GM19438 (cell line): Measurements from ENCODE around the gene SPPL3.
"Not testable (repeated sequence)": the region's sequence is repeated elsewhere in the genome, so short reads cannot be mapped to it uniquely, and the experiment has no call there.

Experiments used
- ATAC-seq: cut with Tn5 transposase; IDR thresholded peaks from one replicate; pipeline ENCODE4 v1.9.1; 2021; ENCODE audit warnings: low read depth; ENCODE audit not compliant: unreplicated experiment

The SPPL3 gene

DNA sequence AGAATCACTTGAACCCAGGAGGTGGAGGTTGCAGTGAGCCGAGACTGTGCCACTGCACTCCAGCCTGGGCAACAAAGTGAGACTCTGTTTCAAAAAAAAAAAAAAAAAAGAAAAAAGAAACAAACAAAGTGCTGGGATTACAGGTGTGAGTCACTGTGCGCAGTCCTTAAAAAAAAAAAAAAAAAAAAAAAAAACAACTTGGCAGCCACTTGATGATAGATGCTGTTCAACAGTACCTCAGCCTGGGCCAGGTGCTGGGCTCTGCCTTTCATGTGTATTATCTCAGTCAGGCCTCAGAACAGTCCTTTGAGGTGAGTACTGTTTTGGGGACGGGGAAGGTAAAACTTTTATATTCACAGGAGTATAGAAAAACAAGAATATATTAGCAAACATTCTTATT, 169.0 kb downstream of the SPPL3 start:
- ATAC-seq, result no peak

DNA sequence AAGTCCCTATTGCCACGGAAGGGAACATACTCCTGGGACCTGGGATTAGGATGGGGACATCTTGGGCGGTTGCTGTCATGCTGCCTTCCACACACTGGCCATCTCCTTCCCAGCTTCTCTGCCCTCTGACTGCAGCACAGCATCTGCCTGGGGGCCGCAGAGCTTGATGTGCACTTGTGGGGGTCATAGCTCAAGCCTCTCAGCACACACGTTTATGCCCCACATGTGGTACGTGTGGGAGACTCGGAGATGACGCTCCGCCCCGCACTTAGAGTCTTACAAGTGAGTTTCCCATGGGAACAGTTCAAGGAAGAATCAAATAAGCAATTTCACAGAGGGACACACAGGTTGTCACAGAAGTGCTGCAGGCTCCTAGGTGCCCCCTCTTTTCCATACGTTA, 169.9 kb downstream of the SPPL3 start:
- ATAC-seq, result no peak

DNA sequence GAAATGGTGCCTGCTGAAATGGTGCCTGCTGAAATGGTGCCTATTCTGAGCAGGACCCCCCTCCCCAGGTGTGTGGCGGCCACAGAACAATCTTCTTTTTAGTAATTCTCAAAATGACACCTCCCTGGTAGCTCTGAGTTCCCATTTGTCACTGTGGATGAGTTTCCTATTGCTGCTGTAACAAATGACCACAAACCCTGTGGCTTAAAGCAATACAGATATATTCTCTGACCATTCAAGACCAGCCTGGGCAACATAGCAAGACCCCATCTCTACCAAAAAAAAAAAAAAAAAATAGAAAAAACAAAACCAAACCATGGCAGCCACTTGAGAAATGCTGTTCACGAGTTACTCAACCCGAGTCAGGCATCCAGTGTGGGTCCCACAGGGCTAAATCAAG, 170.6 kb downstream of the SPPL3 start:
- ATAC-seq, result no peak

DNA sequence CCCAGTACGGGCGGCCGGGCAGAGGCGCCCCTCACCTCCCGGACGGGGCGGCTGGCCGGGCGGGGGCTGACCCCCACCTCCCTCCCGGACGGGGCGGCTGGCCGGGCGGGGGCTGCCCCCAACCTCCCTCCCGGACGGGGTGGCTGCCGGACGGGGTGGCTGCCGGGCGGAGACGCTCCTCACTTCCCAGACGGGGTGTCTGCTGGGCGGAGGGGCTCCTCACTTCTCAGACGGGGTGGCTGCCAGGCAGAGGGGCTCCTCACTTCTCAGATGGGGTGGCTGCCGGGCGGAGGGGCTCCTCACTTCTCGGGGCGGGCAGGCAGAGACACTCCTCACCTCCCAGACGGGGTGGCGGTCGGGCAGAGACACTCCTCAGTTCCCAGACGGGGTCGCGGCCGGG, 172.0 kb downstream of the SPPL3 start:
- not testable (repeated sequence) for ATAC-seq

DNA sequence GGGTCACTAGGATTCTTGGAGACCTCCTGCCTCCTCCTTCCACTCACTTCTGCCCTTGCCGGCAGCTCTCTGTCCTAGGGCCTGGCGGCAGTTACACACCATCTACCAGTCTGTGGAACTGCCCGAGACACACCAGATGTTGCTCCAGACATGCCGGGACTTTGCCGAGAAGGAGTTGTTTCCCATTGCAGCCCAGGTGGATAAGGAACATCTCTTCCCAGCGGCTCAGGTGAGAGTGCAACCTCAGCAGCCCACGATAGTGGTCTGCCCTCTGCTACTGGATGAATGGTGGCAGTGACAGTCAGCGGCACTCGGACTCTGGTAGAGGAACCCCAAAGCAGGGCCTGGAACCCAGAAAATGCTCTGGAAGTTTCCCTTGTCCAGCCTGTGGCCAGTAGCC, 177.2 kb downstream of the SPPL3 start:
- no peak for ATAC-seq

DNA sequence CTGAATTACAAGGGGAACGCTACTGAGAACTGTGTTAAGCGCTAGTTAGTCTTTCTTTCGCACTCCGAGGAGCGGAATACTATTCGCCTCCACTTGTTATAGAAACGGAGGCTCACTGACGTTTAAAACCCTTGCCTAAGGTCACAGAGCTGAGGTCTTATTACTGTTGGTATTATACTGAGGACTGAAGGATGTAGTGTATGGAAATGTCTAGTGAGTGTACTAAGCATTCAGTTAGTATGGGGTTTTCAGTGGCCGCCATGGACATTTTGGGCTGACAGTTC, 177.7 kb downstream of the SPPL3 start:
- no peak for ATAC-seq

DNA sequence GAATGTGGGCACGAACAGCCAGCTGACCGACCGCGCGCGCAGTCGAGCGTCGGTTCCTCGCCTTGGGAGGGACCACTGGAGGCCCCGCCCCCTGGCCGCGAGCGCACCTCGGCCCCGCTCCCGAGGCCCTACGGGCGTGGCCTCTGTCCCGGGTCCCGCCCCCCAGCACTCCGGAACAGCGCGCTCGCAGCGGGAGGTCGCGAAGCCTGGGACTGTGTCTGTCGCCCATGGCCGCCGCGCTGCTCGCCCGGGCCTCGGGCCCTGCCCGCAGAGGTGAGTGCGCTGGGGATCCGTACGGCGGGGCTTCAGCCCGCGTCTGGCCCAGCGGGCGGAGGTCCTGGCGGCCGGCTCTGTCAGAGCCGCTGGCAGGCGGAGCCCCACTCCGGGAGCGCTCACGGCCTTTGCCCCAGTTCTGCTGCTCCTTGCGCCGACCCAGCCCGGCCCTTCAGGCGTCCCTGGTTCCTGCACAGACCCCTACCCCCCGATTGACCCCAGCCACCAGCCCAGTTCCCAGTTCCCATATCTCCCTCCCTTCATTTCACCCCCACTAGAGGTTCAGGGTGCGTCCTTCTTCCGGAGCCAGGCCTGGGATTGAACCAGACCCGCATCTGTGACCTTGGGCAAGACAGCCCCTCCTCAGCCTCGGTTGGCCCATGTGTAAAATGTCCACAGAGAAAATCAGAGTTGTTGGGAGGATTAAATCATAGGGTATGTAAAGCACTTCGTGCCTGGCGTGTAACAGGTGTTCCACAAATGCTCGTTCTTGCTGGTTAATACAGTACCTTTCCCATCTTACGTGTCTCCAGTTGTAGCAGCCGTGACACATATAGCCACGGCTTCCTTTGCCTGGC, 178.3 kb downstream of the SPPL3 start, which contains the start of gene ACADS:
TSS of gene ACADS (plus strand) at position 168 of the 851 bp plus-strand sequence. CDS start at position 228, 60 bp downstream.
- ATAC-seq, result peak; percentile 95

DNA sequence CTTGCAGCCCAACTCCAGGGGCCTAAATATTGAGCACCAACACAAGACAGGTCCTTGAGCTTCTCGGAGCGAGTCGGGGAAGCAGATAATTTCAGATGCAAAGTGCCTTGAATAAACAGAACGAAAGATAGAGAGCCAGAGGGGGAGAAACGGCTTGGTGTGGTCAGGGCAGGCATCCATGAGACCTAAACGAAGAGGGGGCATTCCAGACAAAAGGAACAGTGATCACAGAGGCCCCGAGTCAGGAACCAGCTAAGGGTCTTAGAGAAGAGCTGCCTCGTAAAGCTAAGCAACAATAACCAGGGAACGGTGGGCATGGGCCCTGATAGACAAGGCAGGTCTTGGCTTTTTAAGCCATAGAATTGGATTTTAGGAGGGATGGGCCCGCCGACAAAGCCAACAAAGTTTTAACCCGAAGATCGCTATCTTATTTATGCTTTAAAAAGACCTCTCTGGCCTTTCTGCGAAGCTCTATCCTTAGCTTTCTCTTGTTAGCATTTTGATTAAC, 179.0 kb downstream of the SPPL3 start:
- ATAC-seq, result no peak

DNA sequence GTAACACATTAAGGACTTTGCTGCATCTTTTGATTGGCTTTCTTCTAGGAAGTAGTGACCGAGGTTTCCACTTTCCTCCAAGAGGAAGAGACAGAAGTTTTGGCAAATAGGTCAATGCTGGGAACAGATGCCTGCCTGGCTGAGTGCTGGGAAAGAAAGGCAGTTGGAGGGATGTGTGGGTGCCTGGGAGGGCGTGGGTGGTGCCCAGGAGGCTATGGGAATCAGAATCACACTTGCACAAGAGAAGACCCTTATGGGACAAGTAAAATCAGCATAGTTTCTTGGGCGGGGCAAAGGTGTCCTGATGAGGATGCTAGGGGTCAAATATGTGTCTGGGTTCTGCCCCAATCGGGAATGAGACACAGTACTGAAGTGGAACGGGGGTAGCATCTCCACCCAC, 179.4 kb downstream of the SPPL3 start:
- no peak for ATAC-seq

DNA sequence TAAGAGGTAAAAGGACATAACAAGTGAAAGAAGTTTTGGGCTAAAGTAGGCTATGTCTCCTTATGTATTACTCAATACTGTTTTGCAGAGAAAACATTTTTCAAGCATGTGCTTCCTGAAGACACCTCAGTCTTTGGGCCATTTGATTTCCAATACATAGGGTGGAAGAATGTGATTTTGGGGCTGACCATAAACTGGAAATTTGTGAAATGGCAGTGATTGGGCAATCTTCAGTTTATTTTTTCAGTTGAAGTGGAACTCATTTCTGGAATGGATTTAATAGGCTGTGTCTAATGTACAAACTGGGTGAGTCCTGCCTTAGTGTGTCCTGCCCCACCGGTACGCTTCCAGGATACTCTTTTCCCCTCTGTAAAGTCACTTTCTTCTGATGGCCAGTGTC, 181.4 kb downstream of the SPPL3 start:
- no peak for ATAC-seq

DNA sequence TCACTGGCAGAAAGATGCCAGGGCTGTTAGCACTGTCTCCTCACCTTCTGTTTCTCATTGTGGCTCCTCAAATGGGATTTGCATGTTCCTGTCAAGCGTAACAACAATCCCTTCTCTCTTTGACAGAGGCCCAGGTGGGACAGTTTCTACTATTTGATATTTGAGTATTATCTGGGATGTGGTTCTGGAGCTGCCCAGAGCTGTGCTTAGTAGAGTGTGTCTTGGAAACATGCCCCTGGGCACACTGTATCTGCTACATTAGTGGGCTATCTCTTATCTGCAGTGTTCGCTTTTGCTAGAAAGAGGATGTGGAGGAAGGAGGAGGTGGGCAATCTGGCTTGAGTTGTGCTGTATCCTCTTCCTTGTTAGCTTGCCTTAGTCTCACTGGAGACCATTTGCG, 182.3 kb downstream of the SPPL3 start:
- no peak for ATAC-seq

DNA sequence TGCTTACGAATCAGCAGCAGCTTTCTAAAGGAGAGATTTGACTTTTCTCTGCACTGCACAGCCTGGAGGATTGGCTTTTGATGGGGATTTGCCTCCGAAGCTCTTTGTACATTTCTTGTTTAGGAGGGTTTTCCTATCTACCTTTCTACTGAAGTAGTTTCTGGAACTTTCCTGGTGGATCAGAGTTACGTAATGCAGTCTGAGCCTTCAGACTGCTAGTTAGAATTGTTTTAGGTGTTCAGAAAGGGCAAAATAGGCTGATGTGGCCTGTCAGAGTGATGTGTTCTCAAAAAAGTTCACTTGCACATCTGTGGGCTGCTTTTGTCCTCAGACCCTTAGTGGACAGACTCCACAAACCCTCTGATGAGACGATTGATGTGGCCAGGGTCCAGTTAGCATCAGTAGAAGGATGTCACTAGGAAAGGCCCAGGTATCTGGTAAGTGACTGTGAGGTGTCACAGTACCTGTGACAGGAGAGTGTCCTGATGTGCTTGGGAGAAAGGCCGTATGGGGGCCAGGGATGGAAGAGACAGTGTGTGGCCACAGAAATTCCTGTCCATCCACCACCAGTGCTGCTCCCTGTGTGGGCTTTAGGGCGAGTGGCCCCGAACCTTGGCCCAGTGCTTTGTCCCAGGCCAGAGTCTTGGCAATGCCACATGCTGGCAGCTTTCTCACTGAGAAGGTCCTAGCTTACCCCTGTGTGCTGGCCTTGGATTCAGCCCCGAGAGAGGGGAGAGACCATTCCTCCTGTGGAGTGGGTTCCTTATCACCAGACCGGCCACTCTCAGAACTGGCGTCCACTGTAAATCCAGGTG, 183.0 kb downstream of the SPPL3 start:
- no peak for ATAC-seq

DNA sequence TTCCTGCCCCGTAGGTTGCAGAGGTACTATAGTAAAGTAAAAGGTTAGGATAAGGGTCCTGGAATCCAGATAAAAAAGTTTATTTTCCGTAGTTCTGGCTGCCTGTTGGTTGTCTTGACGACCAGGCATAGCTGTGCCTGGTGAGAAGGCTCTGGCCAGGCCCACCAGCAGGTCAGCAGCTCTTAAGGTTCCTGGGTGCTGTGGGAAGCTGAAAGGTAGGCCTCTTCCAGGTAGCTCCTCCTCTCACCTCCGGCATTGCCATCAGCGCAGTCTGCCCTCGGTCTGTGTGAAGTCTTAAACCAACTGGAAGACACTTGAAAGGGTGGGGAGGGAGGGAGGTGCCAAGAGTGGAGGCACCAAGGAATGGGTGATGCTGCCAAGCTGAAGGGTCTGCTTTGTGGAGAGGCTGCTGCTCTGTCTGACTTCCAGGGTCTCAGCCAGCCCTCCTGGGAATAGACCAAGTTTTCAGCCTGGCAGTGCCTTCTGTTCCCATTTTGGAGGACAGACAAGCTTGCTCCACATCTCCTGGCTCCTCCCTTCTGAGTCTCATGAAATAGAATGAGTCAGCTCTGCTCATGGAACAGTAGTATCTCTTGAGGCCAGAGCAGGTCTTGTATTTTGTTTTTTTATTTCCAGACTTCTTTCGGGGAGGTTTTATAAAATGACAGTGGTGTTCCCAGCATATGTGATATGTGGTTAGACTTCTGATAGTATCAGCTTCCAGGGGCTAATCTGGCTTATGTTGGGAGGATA, 183.7 kb downstream of the SPPL3 start:
- no peak for ATAC-seq

DNA sequence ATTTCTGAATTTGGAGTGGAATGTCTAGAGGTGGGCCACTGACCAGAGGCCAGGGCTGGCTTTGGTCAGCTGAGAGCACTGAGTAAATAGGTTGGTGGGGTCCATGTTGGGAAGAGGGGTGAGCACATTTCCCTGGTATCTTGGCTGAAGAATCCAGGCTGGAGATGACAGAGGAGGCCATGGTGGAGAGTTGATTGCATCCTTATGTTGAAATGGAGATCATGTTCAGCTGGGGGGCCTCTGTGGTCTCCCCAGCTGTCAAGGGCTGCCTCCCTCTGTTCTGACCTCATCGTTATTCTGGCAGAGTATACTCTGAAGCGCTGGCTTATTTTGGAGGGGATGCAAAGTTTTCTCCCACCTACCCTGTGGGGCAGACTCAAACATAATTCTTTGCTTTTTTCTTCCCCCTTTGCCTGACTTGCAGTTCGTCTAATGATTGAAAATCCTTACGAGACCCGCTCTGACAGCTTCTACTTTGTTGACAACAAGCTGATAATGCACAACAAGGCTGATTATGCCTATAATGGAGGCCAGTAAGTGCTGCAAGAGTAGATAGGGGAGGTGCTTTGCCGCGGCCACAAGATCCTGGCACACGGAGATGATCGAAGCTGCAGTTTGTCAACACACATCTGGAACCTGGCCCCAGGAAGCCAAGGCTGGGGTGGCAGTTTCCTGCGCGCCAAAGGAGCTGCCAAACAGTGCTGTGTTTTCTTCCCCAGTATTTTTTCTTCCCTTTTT, 184.5 kb downstream of the SPPL3 start:
- no peak for ATAC-seq

DNA sequence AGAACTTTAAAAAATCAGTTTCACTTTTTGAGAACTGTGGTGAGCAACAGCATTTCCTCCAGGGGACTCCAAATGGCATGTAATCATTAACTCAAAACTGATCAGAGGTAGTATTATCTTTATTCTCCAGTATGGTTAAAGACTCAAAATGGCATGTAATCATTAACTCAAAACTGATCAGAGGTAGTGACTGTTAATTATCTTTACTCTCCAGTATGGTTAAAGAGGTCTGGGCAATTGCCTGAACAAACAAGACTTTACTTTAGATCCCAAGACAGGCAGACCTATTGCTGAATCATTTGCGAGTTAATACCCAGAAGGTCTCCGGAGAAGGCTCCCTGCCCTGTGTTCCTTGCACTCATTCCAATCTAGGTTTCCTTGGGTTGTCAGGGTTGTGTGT, 185.1 kb downstream of the SPPL3 start:
- no peak for ATAC-seq

DNA sequence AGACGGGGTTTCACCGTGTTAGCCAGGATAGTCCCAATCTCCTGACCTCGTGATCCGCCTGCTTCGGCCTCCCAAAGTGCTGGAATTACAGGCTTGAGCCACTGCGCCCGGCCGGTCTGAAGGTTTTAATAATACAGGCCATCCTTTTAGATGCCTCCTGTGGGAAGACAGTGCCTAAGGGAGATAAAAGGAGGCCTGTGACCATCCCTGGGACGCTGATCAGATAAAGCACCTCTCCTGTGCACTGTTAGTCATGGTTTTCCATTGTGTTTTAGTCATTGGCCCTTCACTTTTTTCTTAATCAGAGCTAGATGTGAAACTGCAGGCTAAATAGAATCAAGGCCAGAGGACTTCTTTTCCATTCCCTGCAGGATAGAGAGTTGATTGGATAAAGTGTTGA, 186.1 kb downstream of the SPPL3 start:
- no peak for ATAC-seq

DNA sequence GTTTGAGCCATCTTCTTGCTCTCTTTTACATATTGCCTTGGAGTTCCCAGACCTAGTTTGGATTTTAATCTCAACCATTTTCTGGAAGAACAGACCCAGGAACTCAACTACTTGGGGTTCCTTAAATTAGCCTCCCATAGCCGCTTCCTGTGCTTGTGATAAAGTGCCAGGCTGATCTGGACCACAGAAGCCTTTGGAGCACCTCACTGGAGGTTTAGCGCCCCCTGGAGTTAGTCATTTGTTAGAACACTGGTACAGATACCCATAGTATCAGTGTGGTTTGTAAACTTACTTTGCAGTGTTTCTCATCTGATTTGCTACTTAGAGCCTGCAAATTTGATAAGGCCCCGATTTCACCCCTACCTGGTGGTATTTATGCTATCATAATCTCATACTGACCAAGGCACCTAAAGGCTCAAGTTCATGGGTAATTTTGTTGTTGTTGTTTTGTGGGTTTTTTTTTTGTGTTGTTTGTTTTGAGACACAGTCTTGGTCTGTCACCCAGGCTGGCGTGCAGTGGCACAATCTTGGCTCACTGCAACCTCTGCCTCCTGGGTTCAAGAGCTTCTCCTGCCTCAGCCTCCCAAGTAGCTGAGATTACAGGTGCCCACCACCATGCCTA, 190.2 kb downstream of the SPPL3 start:
- ATAC-seq, result no peak

DNA sequence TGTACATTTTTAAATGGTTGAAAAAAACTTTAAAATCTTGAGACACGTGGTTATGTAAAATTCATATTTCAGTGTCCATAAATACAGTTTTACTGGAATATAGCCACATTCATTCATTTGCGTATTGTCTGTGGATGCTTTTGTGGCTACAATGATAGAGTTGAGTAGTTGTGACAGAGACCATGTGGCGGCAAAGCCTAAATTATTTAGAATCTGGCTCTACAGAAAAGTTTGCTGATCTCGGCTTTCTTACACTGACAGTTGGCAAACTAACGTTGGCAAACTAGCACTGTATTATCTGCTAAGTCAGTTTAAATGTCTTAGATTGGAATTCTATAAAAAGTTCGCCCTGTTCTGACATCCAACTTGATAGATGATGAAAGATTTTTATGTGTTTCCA, 191.5 kb downstream of the SPPL3 start:
- ATAC-seq, result no peak
